SK-MEL-5 (cell line): ENCODE results near the gene ZSCAN10. TPM values are rescaled to one million over a fixed set of nuclear protein-coding genes. Genes with fewer than 3 reads are reported as not detected.

Source experiments
- DNase-seq: peaks from one replicate; pipeline ENCODE4 v3.0.0-alpha.2; 2016; ENCODE audit warnings: low read depth, low spot score
- in situ Hi-C: cut with HindIII; loops from 2 replicates; pipeline ENCODE4 v1.10.0; 2016; ENCODE audit warnings: low sequenced_read_pairs, high pct_unique_total_duplicates, low pct_unique_long_range_greater_than_20kb
- total RNA-seq: library from RNA; depleted of rRNA; stranded (reverse); fragments of >200 nt; shearing (Covaris generic); gene quantifications from 2 replicates; pipeline ENCODE4 v1.2.3, GENCODE V29; 2014

Gene ZSCAN10
- total RNA-seq, 1 experiment from 2014 or later = 0.13 TPM

DNA sequence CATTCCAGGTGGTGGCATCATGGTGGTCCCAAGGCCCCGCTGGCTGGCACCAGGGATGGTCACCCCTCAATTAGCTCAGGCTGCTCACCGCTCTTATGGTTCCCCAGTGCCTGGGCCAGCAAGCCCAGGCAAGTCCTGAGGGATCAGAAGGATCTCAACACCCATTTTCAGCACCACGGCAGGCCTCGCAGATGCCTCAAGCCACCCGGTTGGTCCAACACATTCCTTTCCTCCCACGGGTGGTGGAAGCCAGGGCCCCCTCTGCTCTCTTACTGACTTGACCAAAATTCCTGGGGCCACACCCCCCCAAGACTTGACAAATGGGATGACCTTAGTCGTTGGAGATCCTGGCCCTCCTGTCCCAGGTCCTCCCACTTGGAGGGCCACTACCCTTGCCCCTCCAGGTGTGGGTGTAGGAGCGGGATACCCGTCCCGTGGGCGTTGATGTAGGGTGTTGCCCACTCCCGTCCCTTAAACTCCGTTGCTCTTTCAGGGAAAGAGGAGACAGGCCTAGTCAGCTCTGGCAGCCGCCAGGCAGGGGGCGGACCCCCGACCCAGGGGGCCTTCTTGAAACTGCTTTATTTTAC lies 19.2 kb upstream of the ZSCAN10 start:
- DNase-seq = no peak
- in situ Hi-C loops = no loop called here

DNA sequence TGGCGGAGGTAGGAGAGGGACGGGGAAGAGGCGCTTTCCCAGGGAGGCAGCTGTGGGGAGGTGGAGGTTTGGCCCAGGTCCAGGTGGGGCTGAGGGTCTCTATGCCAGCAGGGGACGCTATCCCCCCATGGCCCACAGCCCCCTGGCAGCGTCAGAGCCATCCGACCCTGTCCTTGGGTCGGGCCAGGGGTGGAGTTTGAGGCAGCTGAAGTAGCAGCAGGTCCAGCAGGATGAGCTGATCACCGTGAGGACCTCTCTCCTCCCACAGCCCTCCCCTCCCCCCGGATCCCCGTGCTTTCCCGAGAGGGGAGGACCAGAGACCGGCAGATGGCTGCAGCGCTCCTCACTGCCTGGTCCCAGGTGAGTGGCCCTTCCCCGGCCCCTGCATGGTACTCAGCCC lies 16.5 kb upstream of the ZSCAN10 start:
- DNase-seq = no peak
- in situ Hi-C loops = no loop called here

GRCh38 chr16:3115003-3115402 lies 15.9 kb upstream of the ZSCAN10 start:
- in situ Hi-C loops = no loop called here
- no peak for DNase-seq

GRCh38 chr16:3113765-3114479 lies 14.8 kb upstream of the ZSCAN10 start:
- DNase-seq = no peak

DNA sequence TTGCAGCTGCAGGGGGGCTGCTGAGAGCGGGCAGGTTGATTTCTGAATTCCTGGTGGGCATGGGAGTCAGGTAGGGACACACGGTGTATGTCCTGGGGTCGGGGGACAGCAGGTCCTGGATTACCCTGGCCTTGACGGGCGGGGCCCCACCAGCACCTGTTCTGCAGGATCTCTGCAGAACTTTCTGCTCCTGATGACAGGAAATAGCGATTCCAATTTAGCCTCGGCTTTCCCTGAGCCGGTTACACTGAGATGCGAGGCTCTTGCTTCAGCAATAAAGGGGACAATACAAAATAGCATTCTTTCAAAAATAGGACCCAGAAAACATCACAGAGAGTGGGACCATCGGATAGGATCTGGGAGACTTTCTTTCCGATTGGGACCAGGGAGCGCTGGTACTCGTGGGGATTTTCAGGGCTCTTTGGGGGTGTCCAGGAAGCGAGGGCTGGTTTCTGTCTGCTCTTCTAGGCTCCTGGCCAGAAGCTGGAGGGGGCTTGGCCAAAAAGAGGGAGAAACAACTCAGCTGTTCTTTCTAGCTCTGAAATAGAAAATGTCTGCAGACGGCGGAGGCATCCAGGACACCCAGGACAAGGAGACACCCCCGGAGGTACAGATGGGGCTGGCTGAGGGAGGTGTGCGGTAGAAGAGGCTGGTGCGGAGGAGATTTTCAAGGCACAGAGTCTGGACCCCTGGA lies 13.9 kb upstream of the ZSCAN10 start:
- DNase-seq = no peak
- in situ Hi-C loops = no loop called here

More at GRCh38 chr16:3113765-3114479, 14.8 kb upstream of the ZSCAN10 start:
- in situ Hi-C loops = no loop called here

DNA sequence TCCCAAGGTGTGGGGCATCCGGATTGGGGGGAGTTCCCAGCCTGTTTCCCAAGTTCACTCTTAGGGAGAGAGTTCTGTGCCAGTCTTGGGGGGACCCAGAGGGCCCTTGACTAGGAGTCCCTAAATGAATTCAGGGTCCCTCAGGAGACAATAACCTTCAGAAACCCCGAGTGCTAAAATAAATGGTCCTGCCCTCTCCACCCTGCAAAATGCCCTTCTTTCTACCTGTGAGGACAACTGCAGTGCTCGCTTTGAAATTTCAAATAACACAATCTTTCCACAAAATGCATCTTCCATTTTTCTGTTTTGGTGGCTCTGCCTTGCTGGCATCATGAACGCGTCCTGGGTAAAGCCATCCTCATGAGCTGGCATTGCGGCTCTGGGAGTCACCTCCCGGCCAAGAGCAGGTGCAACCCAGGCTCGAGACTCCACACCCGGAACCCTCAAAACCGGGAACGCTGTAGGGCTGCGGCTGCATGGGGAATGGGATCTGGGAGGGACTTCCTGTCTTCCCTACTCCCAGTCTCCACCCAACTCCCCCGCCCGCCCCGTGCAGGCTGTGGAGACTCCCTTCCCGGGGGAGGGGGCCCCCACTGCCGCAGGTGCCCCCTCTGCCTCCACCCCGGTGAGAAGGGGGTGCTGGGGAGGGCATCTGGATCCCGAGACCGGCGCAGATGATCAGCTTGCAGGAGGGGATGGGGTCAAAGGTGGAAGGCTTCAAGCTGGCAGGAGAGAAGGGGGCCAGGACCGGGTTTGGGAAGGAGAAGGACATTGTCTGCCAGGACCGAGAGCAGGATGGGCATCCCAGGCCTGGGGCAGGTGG lies 13.2 kb upstream of the ZSCAN10 start, which contains the start of gene ZNF205:
Gene ZNF205 (plus strand): TSS at position 529 of the 823 bp plus-strand sequence. CDS start 845 bp downstream, outside the sequence.
- DNase-seq = peak; percentile 71
- in situ Hi-C loops = no loop called here

- in situ Hi-C loops = no loop called here
- DNase-seq = peak; percentile 86
Observed at GRCh38 chr16:3106205-3106928, 7.3 kb upstream of the ZSCAN10 start.

DNA sequence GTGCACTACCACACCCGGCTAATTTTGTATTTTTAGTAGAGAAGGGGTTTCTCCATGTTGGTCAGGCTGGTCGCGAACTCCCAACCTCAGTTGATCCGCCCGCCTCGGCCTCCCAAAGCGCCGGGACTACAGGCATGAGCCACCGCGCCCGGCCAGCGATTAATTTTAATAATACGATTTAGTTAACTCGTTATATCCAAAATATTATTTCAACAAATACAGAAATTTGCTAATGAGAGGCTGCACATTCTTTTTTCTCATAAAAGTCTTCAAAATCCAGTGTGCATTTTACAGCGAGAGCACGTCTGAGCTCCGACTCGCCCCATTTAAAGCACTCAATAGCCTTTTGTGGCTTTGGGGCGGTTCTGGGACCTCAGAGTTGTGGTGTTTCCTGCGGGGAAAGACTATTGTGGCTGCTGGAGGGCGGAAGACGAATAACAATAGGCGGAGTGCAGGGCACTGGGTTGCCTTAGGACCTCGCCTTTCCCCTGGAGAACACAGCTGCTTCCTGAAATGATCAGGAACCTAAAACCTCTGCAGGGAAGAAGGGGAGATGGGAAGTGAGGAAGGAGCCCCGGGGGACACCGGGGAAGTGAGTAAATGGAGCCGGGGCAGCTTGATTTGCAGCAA lies 2.9 kb upstream of the ZSCAN10 start:
- DNase-seq = no peak
- in situ Hi-C loops = no loop called here

DNA sequence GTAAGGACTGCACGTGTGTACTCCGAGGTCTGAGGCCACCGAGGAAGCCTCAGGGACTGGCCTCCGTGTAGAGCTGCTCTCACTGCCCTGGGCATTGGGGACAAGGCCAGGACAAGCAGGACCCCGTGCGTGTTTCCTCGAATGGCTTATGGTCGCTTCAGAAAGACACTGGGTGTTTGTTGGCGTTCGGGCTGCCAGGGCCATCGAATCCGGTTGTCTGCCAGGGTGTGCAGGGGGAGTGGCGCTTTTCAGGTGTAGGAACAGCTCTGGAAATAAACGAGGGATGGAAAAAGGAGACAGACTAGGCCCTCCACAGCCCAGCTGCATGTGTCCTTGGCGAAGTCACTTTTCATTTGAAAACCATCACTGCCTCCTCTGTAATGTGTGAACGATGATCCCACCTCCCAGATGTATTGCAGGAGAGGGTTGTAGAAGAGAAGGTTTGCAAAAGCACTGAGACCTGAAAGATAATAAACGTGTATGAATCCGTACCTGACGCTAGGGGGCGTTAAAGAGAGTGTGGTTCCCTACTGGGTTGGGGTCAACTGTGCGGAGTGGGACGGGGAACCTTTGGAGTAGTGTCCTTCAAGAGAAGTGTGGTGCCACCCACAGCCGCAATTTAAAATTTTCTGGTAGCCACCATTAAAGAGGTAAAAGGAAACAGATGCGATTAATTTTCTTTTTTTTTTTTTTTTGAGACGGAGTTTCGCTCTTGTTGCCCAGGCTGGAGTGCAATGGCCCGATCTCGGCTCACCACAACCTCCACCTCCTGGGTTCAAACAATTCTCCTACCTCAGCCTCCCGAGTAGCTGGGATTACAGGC lies 2.1 kb upstream of the ZSCAN10 start:
- in situ Hi-C loops = no loop called here
- DNase-seq = peak; percentile 67

DNA sequence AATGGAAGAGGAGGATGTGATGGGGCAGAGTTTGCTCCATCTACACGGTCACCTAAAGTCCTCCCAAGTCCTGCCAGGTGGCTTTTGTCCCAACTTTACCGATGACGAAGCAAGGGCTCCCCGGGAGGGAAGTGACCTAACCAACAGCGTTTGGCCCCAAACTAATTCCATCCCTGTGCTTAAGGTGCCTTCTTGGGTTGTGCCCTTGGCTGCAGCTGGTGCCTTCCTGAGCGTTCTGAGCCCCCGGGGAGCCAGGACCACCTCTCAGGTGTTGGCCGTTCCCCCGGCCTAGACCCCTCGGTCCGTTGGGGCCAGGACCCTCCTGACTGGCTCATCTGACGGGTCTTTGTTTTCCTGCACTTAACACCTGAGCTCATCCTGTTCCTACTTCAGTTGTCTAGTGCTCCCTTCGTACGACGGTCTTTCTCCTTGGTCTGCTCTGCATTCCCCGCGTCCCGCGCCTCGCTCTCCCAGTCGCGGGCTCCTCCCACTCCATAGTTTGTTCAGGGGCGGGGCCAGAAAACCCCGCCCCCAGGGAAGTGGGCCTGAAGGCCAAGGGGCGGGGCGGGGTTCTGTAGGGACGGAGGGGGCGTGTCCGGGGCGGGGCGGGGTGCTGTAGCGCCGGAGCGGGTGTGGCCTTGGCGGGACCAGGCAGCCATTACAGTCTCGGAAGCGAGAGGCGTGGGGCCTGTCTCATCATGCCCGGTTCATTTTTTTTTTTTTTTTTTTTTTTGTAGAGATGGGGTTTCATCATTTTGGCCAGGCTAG lies 822 bp upstream of the ZSCAN10 start:
- in situ Hi-C loops = no loop called here

GRCh38 chr16:3099395-3099731 lies 269 bp upstream of the ZSCAN10 start:
- in situ Hi-C loops = no loop called here
- DNase-seq = no peak

More for the DNA sequence above, 822 bp upstream of the ZSCAN10 start:
- DNase-seq = peak; percentile 87

GRCh38 chr16:3097266-3097665 lies 1.8 kb downstream of the ZSCAN10 start:
- DNase-seq = no peak
- in situ Hi-C loops = no loop called here

DNA sequence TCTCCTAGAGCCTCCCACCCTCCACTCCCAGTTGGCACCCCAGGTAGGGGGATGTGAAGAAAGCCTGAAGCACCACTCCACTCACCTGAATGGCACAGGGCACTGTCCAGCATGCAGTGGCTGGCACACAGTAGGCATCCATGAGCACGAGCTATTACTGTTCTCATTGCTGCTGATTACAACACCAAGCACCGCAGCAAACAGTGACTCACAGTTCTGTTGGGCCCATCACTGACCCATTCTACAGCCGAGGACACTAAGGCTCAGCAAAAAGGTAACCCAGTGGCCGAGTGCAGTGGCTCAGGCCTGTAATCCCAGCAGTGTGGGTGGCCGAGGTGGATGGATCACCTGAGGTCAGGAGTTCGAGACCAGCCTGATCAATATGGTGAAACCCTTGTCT lies 2.7 kb downstream of the ZSCAN10 start:
- in situ Hi-C loops = no loop called here
- DNase-seq = no peak

GRCh38 chr16:3095869-3096268 lies 3.2 kb downstream of the ZSCAN10 start:
- DNase-seq = peak; percentile 45
- in situ Hi-C loops = no loop called here

DNA sequence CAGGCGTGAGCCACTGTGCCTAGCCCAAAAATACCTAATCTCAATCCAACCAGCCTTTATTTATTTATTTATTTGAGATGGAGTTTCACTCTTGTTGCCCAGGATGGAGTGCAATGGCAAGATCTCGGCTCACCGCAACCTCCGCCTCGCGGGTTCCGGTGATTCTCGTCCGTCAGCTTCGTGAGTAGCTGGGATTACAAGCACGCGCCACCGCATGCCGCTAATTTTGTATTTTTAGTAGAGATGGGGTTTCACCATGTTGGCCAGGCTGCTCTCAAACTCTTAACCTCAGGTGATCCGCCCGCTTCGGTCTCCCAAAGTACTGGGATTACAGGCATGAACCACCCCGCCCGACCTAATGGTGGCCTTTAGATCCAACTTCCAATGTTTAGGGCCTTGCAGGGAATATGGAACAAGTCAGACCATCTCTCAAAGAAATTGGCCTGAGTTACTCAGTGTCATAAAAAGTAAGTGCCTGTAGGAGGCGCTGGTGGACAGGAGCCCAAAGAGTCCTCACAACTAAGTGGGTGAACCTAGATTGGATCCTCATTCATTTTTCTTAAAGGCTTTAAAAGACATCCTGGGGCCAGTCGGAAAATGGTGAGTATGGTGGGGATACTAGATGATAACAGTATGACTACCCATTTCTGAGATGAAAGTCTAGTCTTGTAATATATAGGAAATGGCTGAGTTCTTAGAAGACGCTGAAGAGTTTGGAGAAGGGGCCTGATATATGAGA lies 4.6 kb downstream of the ZSCAN10 start:
- in situ Hi-C loops = no loop called here
- DNase-seq = peak; percentile 81
